T-cell (primary cell): Measurements from ENCODE around the gene POC1B. TPM values are rescaled to one million over a fixed set of nuclear protein-coding genes. Genes with fewer than 3 reads are reported as not detected.

ENCODE experiments used
- ATAC-seq, 4 experiments: fragments of 200-7000 bp in 3 of 4; fragments of 150-1000 bp in 1 of 4; cut with Tn5 transposase; replicated peaks in 1 of 4; 1 replicate in 3 of 4; 2 replicates in 1 of 4; pipeline ENCODE4 v1.10.0; 2021; ENCODE audit warnings: moderate library complexity in 3 of 4, mild to moderate bottlenecking in 2 of 4, moderate number of reproducible peaks in 1 of 4
- CTCF ChIA-PET, 2 donors: fragments of 300-600 bp; sonication (Branson Sonifier 250); formaldehyde crosslinking; loops; one replicate each; lab custom pipeline; 2022; ENCODE audit warnings: antibody characterized with exemption in 2 of 2; lab: Charles Lee
- POLR2A ChIA-PET, 2 donors: fragments of 300-600 bp; sonication (Branson Sonifier 250); formaldehyde crosslinking; loops; one replicate each; lab custom pipeline; 2022; ENCODE audit warnings: antibody characterized with exemption in 2 of 2; lab: Charles Lee
- DNase-seq, 35 experiments: peaks; one replicate each; pipeline versions ENCODE4 v3.0.0 to v3.0.0-alpha.2; 2013 to 2023
- H3K27ac ChIP-seq: one replicate; pipeline ENCODE4 v1.5.1; 2013; ENCODE audit warnings: low read length
- H3K27me3 ChIP-seq, 2 experiments: replicated peaks in 1 of 2; 1 replicate in 1 of 2; 2 replicates in 1 of 2; pipeline versions ENCODE4 v1.6.1 to v1.7.0; 2013; ENCODE audit warnings: low read length in 1 of 2, mixed read lengths in 1 of 2; ENCODE audit not compliant: control insufficient read depth in 2 of 2, insufficient read depth in 2 of 2; ENCODE audit errors: extremely low read depth in 1 of 2
- H3K36me3 ChIP-seq, 2 donors: 1 replicate in 1 of 2; 2 replicates in 1 of 2; pipeline versions ENCODE4 v1.6.1 to v1.7.0; 2013; ENCODE audit warnings: low read length in 1 of 2; ENCODE audit not compliant: control insufficient read depth in 2 of 2, insufficient read depth in 1 of 2; ENCODE audit errors: extremely low read depth in 1 of 2
- H3K4me1 ChIP-seq, 2 experiments: 1 replicate in 1 of 2; 2 replicates in 1 of 2; pipeline versions ENCODE4 v1.6.1 to v1.7.0; 2013; ENCODE audit warnings: low read length in 2 of 2, mixed read lengths in 1 of 2; ENCODE audit not compliant: insufficient read depth in 2 of 2, control insufficient read depth in 1 of 2; ENCODE audit errors: extremely low read depth in 1 of 2
- H3K4me3 ChIP-seq, 2 donors: 1 replicate in 1 of 2; 2 replicates in 1 of 2; pipeline versions ENCODE4 v1.5.1 to v1.7.0; 2013; ENCODE audit warnings: mild to moderate bottlenecking in 2 of 2, low read length in 1 of 2, moderate library complexity in 1 of 2; ENCODE audit not compliant: control insufficient read depth in 1 of 2; ENCODE audit errors: extremely low read depth in 1 of 2
- H3K9me3 ChIP-seq: 2 replicates; pipeline ENCODE4 v1.7.0; 2013
- H3K27ac Mint-ChIP-seq, 2 donors: one replicate each; pipeline ENCODE4 v1.8.0; 2020 to 2021; ENCODE audit warnings: mild to moderate bottlenecking in 2 of 2, mixed read lengths in 2 of 2
- H3K27me3 Mint-ChIP-seq, 2 donors: one replicate each; pipeline ENCODE4 v1.8.0; 2021 to 2022; ENCODE audit warnings: mixed read lengths in 2 of 2
- H3K36me3 Mint-ChIP-seq: one replicate; pipeline ENCODE4 v1.8.0; 2021; ENCODE audit warnings: mixed read lengths
- H3K4me1 Mint-ChIP-seq, 3 donors: one replicate each; pipeline ENCODE4 v1.8.0; 2020 to 2022; ENCODE audit warnings: mixed read lengths in 3 of 3, mild to moderate bottlenecking in 1 of 3
- H3K4me3 Mint-ChIP-seq, 3 donors: one replicate each; pipeline ENCODE4 v1.8.0; 2020 to 2022; ENCODE audit warnings: mild to moderate bottlenecking in 3 of 3, mixed read lengths in 3 of 3, moderate library complexity in 3 of 3
- H3K9me3 Mint-ChIP-seq, 3 donors: one replicate each; pipeline ENCODE4 v1.8.0; 2020 to 2022; ENCODE audit warnings: mixed read lengths in 3 of 3
- WGBS: methylation state at CpG from one replicate; pipeline ENCODE4 v1.1.5; 2013; ENCODE audit warnings: missing lambda C conversion rate; ENCODE audit not compliant: insufficient coverage; 5-methylcytosine and 5-hydroxymethylcytosine counted together
- total RNA-seq, 35 experiments: library from RNA in 6 of 35; stranded (reverse) in 6 of 35; fragments of 120-200 nt in 1 of 35; gene quantifications; one replicate each; pipeline versions ENCODE4 v1.2.1 to v1.2.4 and lab custom pipeline; 2013 to 2026

The POC1B gene
- total RNA-seq, 5 donors from 2014 or later (not counting 1 experiment from before 2014, with no cell fraction given), result 17.2 to 25.5 (median 18.9) TPM

GRCh38 chr12:89528434-89528833 is 2.6 kb upstream of the POC1B start:
- Mint-ChIP-seq H3K27ac (no peak overlapping the region), H3K36me3 (peaks cover 10% of the 10 kb centered on the region), H3K4me3 (no peak overlapping the region), H3K9me3 (no peaks in the 10 kb centered on the region), H3K4me1 (peaks cover 20 to 32% (median 30%) of the 10 kb centered on the region in 3 donors), H3K27me3 (no peaks in the 10 kb centered on the region)
- Histone ChIP-seq H3K36me3 (no peaks in the 10 kb centered on the region), H3K4me1 (peaks cover 8 to 9% of the 10 kb centered on the region in 2 experiments), H3K27ac (no peak overlapping the region), H3K27me3 (no peaks in the 10 kb centered on the region), H3K4me3 (no peak overlapping the region), H3K9me3 (no peaks in the 10 kb centered on the region)
- ChIA-PET CTCF (interaction anchor here (0.6 to 6.5 kb wide), 9 partner anchors 57 to 514 kb away, joined by 3 to 41 read pairs (median 6); no protein-coding TSS in a partner anchor), POLR2A (no interaction called here)
- DNase-seq, result no peak
- WGBS, result 100% methylated on average over 1 of the region's 4 CpGs
- no peak for ATAC-seq

GRCh38 chr12:89525305-89525823 is 483 bp downstream of the POC1B start:
- Mint-ChIP-seq H3K27ac (peak overlapping the region; percentile 73 to 82), H3K27me3 (no peaks in the 10 kb centered on the region), H3K36me3 (peaks cover 24% of the 10 kb centered on the region), H3K9me3 (no peaks in the 10 kb centered on the region), H3K4me3 (peak overlapping the region; percentile 90 to 95 (median 95)), H3K4me1 (peaks cover 42 to 60% (median 58%) of the 10 kb centered on the region in 3 donors)
- Histone ChIP-seq H3K27ac (peak overlapping the region; percentile 81), H3K9me3 (no peaks in the 10 kb centered on the region), H3K36me3 (no peaks in the 10 kb centered on the region), H3K4me1 (peaks cover 8 to 23% of the 10 kb centered on the region in 2 experiments), H3K4me3 (peak overlapping the region; percentile 85 to 89), H3K27me3 (no peaks in the 10 kb centered on the region)
- CTCF ChIA-PET, result interaction anchor here (0.5 to 6.5 kb wide), 16 partner anchors 13 to 539 kb away, joined by 3 to 41 read pairs (median 4); no protein-coding TSS in a partner anchor
- DNase-seq (peak in 30 of 35 experiments; percentile 3 to 65 (median 24)), ATAC-seq (peak; percentile 22 to 34 (median 30))
- POLR2A ChIA-PET, result interaction anchor here in 1 of 2 donors (0.5 kb wide), 1 partner anchor 361 kb away, joined by 3 read pairs; no protein-coding TSS in a partner anchor
- WGBS, result under 1% methylated on average over 42 of the region's 53 CpGs

GRCh38 chr12:89524541-89525304 is 1.1 kb downstream of the POC1B start, which contains the start of gene GALNT4:
Gene GALNT4 (minus strand): TSS chr12:89524796. CDS start chr12:89524549, 247 bp downstream.
- no peaks in the 10 kb centered on the region for H3K9me3 ChIP-seq
- Mint-ChIP-seq H3K27me3 (no peaks in the 10 kb centered on the region), H3K4me3 (peak within 1 kb of the TSS; percentile 90 to 95 (median 95)), H3K4me1 (peaks cover 42 to 61% (median 59%) of the 10 kb centered on the region in 3 donors), H3K27ac (peak within 1 kb of the TSS; percentile 89 to 90), H3K36me3 (peaks cover 24% of the 10 kb centered on the region), H3K9me3 (no peaks in the 10 kb centered on the region)
- ChIA-PET CTCF (interaction anchor here (0.5 to 6.5 kb wide), 18 partner anchors 13 to 538 kb away, joined by 3 to 41 read pairs (median 4); no protein-coding TSS in a partner anchor), POLR2A (interaction anchor here (0.5 to 1.4 kb wide), 8 partner anchors 9 to 992 kb away, joined by 3 to 5 read pairs (median 4); no protein-coding TSS in a partner anchor)
- no peaks in the 10 kb centered on the region for H3K36me3 ChIP-seq
- peak within 1 kb of the TSS; percentile 81 for H3K27ac ChIP-seq
- under 1% methylated on average over 39 of the region's 43 CpGs for WGBS
- ATAC-seq (peak; percentile 70 to 78 (median 73)), DNase-seq (peak; percentile 30 to 83 (median 62))
- H3K4me3 ChIP-seq, result peak within 1 kb of the TSS; percentile 85 to 89
- H3K27me3 ChIP-seq, result no peaks in the 10 kb centered on the region
- H3K4me1 ChIP-seq, result peaks cover 8 to 23% of the 10 kb centered on the region in 2 experiments

- peaks cover 38 to 66% (median 58%) of the 10 kb centered on the region in 3 donors for H3K4me1 Mint-ChIP-seq
- peak in 2 of 35 experiments; percentile 8 to 19 for DNase-seq
- 31% methylated on average over 11 of the region's 21 CpGs for WGBS
- Histone ChIP-seq H3K9me3 (no peaks in the 10 kb centered on the region), H3K4me3 (peak overlapping the region; percentile 85 to 89), H3K4me1 (peaks cover 8 to 23% of the 10 kb centered on the region in 2 experiments), H3K27me3 (no peaks in the 10 kb centered on the region), H3K36me3 (no peaks in the 10 kb centered on the region), H3K27ac (peak overlapping the region; percentile 81)
- H3K9me3 Mint-ChIP-seq, result no peaks in the 10 kb centered on the region
- peak overlapping the region; percentile 90 to 95 (median 95) for H3K4me3 Mint-ChIP-seq
- ChIA-PET CTCF (interaction anchor here (0.5 to 6.5 kb wide), 15 partner anchors 12 to 506 kb away, joined by 3 to 41 read pairs (median 4); no protein-coding TSS in a partner anchor), POLR2A (interaction anchor here (0.5 to 1.4 kb wide), 7 partner anchors 10 to 992 kb away, joined by 3 to 5 read pairs (median 4); no protein-coding TSS in a partner anchor)
- ATAC-seq, result no peak
- H3K27ac Mint-ChIP-seq, result peak overlapping the region; percentile 89 to 90
- no peaks in the 10 kb centered on the region for H3K27me3 Mint-ChIP-seq
- peaks cover 24% of the 10 kb centered on the region for H3K36me3 Mint-ChIP-seq
Measured at GRCh38 chr12:89523843-89524540, 1.9 kb downstream of the POC1B start.

GRCh38 chr12:89523393-89523792 is 2.5 kb downstream of the POC1B start:
- Histone ChIP-seq H3K9me3 (no peaks in the 10 kb centered on the region), H3K27ac (no peak overlapping the region), H3K27me3 (no peaks in the 10 kb centered on the region), H3K4me3 (no peak overlapping the region), H3K36me3 (no peaks in the 10 kb centered on the region), H3K4me1 (peaks cover 8 to 23% of the 10 kb centered on the region in 2 experiments)
- Mint-ChIP-seq H3K36me3 (peaks cover 29% of the 10 kb centered on the region), H3K27ac (peak overlapping the region; percentile 48 to 90), H3K4me1 (peaks cover 38 to 70% (median 61%) of the 10 kb centered on the region in 3 donors), H3K27me3 (no peaks in the 10 kb centered on the region), H3K4me3 (peak overlapping the region; percentile 90 to 95 (median 95)), H3K9me3 (no peaks in the 10 kb centered on the region)
- POLR2A ChIA-PET, result interaction anchor here in 1 of 2 donors (0.5 kb wide), 1 partner anchor 170 kb away, joined by 3 read pairs; no protein-coding TSS in a partner anchor
- CTCF ChIA-PET, result interaction anchor here (0.6 to 6.5 kb wide), 4 partner anchors 52 to 62 kb away, joined by 3 to 41 read pairs (median 7); no protein-coding TSS in a partner anchor
- 95% methylated on average over 2 of the region's 8 CpGs for WGBS
- ATAC-seq (no peak), DNase-seq (no peak)
